DOHH2 (cell line): ENCODE data around the gene PCDHGB5.
"Not testable (repeated sequence)": the region's sequence is repeated elsewhere in the genome, so short reads cannot be mapped to it uniquely, and the experiment has no call there.

Source experiments
- H3F3A ChIP-seq: fragments of 200-600 bp; sonication (generic), shearing (Covaris generic); 2 replicates; pipeline ENCODE4 v1.6.0; 2016; ENCODE audit warnings: antibody characterized with exemption, mild to moderate bottlenecking; ENCODE audit not compliant: control insufficient read depth, insufficient read depth
- H3K27ac ChIP-seq: fragments of 200-600 bp; sonication (generic); 2 replicates; pipeline ENCODE4 v1.5.1; 2014; ENCODE audit warnings: low read depth, mild to moderate bottlenecking, low read length, moderate library complexity
- H3K27me3 ChIP-seq: fragments of 200-600 bp; sonication (generic); 2 replicates; pipeline ENCODE4 v1.6.1; 2014; ENCODE audit warnings: mild to moderate bottlenecking, low read length, mixed read lengths; ENCODE audit not compliant: control insufficient read depth
- H3K36me3 ChIP-seq: fragments of 200-600 bp; sonication (generic); 2 replicates; pipeline ENCODE4 v1.6.1; 2014; ENCODE audit warnings: mild to moderate bottlenecking, low read length, moderate library complexity, mixed read lengths; ENCODE audit not compliant: control insufficient read depth
- H3K4me1 ChIP-seq: fragments of 200-600 bp; sonication (generic); 2 replicates; pipeline ENCODE4 v1.6.1; 2014; ENCODE audit warnings: mild to moderate bottlenecking, low read length, mixed read lengths; ENCODE audit not compliant: control insufficient read depth
- H3K4me2 ChIP-seq: fragments of 200-600 bp; sonication (generic); 2 replicates; pipeline ENCODE4 v1.6.0; 2014; ENCODE audit warnings: mild to moderate bottlenecking, low read length, moderate library complexity
- H3K4me3 ChIP-seq: fragments of 200-600 bp; sonication (generic); 2 replicates; pipeline ENCODE4 v1.5.1; 2014; ENCODE audit warnings: mild to moderate bottlenecking, low read length, mixed read lengths
- H3K79me2 ChIP-seq: fragments of 200-600 bp; sonication (generic); 2 replicates; pipeline ENCODE4 v1.6.1; 2014; ENCODE audit warnings: mild to moderate bottlenecking, low read length, mixed read lengths; ENCODE audit not compliant: control insufficient read depth
- H3K9me2 ChIP-seq: fragments of 200-600 bp; sonication (generic); replicated peaks from 2 replicates; pipeline ENCODE4 v1.6.1; 2014; ENCODE audit warnings: mild to moderate bottlenecking, low read length, mixed read lengths; ENCODE audit not compliant: control insufficient read depth
- H3K9me3 ChIP-seq: fragments of 200-600 bp; sonication (generic); 2 replicates; pipeline ENCODE4 v1.6.1; 2014; ENCODE audit warnings: antibody characterized with exemption, low read length, mixed read lengths; ENCODE audit not compliant: control insufficient read depth, insufficient read depth
- H4K20me1 ChIP-seq: fragments of 200-600 bp; sonication (generic); 2 replicates; pipeline ENCODE4 v1.6.0; 2014; ENCODE audit warnings: low read depth, mild to moderate bottlenecking, antibody characterized with exemption, low read length, moderate library complexity; ENCODE audit not compliant: control insufficient read depth, insufficient read depth
- EZH2phosphoT487 ChIP-seq: fragments of 200-600 bp; sonication (generic); IDR thresholded peaks from 2 replicates; pipeline ENCODE4 v1.6.1; 2017; ENCODE audit warnings: borderline replicate concordance, mild to moderate bottlenecking, antibody characterized with exemption, low read length, moderate library complexity, mixed read lengths
- TF ChIP-seq, protein P1 (sequence below): fragments of 200-600 bp; sonication (generic); IDR thresholded peaks from one replicate; pipeline ENCODE4 v1.5.1; 2014; ENCODE audit warnings: antibody characterized with exemption, mild to moderate bottlenecking, low read depth, low read length; ENCODE audit not compliant: poor library complexity, severe bottlenecking

PCDHGB5 gene

DNA sequence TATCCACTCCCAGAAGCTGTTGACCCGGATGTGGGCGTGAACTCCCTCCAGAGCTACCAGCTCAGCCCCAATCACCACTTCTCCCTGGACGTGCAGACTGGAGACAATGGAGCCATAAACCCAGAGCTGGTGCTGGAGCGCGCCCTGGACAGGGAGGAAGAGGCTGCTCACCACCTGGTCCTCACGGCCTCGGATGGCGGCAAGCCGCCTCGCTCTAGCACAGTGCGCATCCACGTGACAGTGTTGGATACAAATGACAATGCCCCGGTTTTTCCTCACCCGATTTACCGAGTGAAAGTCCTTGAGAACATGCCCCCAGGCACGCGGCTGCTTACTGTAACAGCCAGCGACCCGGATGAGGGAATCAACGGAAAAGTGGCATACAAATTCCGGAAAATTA lies 4.5 kb upstream of the PCDHGB5 start:
- peaks cover 36% of the 10 kb centered on the region for H3K9me3 ChIP-seq
- no peak overlapping the region for H3K4me2 ChIP-seq
- TF ChIP-seq EZH2phosphoT487, result no peak
- TF ChIP-seq, protein P1, sequence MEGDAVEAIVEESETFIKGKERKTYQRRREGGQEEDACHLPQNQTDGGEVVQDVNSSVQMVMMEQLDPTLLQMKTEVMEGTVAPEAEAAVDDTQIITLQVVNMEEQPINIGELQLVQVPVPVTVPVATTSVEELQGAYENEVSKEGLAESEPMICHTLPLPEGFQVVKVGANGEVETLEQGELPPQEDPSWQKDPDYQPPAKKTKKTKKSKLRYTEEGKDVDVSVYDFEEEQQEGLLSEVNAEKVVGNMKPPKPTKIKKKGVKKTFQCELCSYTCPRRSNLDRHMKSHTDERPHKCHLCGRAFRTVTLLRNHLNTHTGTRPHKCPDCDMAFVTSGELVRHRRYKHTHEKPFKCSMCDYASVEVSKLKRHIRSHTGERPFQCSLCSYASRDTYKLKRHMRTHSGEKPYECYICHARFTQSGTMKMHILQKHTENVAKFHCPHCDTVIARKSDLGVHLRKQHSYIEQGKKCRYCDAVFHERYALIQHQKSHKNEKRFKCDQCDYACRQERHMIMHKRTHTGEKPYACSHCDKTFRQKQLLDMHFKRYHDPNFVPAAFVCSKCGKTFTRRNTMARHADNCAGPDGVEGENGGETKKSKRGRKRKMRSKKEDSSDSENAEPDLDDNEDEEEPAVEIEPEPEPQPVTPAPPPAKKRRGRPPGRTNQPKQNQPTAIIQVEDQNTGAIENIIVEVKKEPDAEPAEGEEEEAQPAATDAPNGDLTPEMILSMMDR, result no peak
- H3F3A ChIP-seq, result peaks cover 2% of the 10 kb centered on the region; the same call in 1 of the 2 replicates
- peaks cover 41% of the 10 kb centered on the region for H3K36me3 ChIP-seq
- H4K20me1 ChIP-seq, result no peaks in the 10 kb centered on the region
- no peaks in the 10 kb centered on the region for H3K27me3 ChIP-seq
- peaks cover 7% of the 10 kb centered on the region for H3K79me2 ChIP-seq
- no peak overlapping the region for H3K4me3 ChIP-seq
- no peak overlapping the region for H3K27ac ChIP-seq
- no peaks in the 10 kb centered on the region for H3K4me1 ChIP-seq
- H3K9me2 ChIP-seq, result no peaks in the 10 kb centered on the region

DNA sequence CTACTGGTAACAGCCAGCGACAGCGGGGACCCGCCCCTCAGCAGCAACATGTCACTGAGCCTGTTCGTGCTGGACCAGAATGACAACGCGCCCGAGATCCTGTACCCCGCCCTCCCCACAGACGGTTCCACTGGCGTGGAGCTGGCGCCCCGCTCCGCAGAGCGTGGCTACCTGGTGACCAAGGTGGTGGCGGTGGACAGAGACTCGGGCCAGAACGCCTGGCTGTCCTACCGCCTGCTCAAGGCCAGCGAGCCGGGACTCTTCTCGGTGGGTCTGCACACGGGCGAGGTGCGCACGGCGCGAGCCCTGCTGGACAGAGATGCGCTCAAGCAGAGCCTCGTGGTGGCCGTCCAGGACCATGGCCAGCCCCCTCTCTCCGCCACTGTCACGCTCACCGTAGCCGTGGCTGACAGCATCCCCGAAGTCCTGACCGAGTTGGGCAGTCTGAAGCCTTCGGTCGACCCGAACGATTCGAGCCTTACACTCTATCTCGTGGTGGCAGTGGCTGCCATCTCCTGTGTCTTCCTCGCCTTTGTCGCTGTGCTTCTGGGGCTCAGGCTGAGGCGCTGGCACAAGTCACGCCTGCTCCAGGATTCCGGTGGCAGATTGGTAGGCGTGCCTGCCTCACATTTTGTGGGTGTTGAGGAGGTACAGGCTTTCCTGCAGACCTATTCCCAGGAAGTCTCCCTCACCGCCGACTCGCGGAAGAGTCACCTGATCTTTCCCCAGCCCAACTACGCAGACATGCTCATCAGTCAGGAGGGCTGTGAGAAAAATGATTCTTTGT lies 3.2 kb upstream of the PCDHGB5 start:
- H3K4me1 ChIP-seq, H3K79me2 ChIP-seq, H3F3A ChIP-seq, H3K27ac ChIP-seq, H3K9me2 ChIP-seq, H4K20me1 ChIP-seq, H3K4me3 ChIP-seq, H3K4me2 ChIP-seq, H3K27me3 ChIP-seq: not testable (repeated sequence)
- peaks cover 34% of the 10 kb centered on the region for H3K9me3 ChIP-seq
- H3K36me3 ChIP-seq, result peaks cover 41% of the 10 kb centered on the region

DNA sequence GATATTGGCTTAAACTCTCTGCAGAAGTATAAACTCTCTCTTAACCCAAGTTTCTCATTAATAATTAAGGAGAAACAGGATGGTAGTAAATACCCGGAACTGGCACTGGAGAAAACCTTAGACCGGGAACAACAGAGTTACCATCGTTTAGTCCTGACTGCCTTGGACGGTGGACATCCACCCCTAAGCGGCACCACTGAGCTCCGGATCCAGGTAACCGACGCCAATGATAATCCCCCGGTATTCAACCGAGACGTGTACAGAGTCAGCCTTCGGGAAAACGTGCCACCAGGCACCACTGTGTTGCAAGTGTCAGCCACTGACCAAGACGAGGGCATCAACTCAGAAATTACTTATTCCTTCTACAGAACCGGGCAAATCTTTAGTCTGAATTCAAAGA lies 861 bp downstream of the PCDHGB5 start:
- H3K27ac ChIP-seq, result no peak overlapping the region
- H3K9me3 ChIP-seq, result peaks cover 44% of the 10 kb centered on the region
- TF ChIP-seq, protein P1, result no peak
- no peak for TF ChIP-seq EZH2phosphoT487
- H3K4me1 ChIP-seq, result no peaks in the 10 kb centered on the region
- no peaks in the 10 kb centered on the region for H4K20me1 ChIP-seq
- peak overlapping the region; percentile 24; the same call in 1 of the 2 replicates for H3K4me3 ChIP-seq
- no peaks in the 10 kb centered on the region for H3K9me2 ChIP-seq
- H3K79me2 ChIP-seq, result peaks cover 16% of the 10 kb centered on the region
- H3K4me2 ChIP-seq, result no peak overlapping the region
- no peaks in the 10 kb centered on the region; the same call in 1 of the 2 replicates for H3F3A ChIP-seq
- H3K27me3 ChIP-seq, result no peaks in the 10 kb centered on the region
- peaks cover 36% of the 10 kb centered on the region for H3K36me3 ChIP-seq

DNA sequence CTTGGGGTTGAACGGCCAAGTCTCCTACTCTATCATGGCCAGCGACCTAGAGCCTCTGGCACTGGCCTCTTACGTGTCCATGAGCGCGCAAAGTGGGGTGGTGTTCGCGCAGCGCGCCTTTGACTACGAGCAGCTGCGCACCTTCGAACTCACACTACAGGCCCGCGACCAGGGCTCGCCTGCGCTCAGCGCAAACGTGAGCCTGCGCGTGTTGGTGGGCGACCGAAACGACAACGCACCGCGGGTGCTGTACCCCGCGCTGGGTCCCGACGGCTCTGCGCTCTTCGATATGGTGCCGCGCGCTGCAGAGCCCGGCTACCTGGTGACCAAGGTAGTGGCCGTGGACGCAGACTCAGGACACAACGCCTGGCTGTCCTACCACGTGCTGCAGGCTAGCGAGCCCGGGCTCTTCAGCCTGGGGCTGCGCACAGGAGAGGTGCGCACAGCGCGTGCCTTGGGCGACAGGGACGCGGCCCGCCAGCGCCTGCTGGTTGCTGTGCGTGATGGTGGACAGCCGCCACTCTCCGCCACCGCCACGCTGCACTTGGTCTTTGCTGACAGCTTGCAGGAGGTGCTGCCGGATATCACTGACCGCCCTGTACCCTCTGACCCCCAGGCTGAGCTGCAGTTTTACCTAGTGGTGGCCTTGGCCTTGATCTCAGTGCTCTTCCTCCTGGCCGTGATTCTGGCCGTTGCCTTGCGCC lies 2.0 kb downstream of the PCDHGB5 start:
- Histone ChIP-seq H3K27me3 (no peaks in the 10 kb centered on the region), H3K9me2 (no peaks in the 10 kb centered on the region), H3K4me1 (no peaks in the 10 kb centered on the region), H4K20me1 (no peaks in the 10 kb centered on the region), H3K4me2 (no peak overlapping the region), H3K36me3 (peaks cover 33% of the 10 kb centered on the region), H3K9me3 (peaks cover 37% of the 10 kb centered on the region), H3K4me3 (0 out of 2 replicates have a peak overlapping the region, but pooled peaks have one; percentile 17), H3F3A (no peaks in the 10 kb centered on the region; the same call in 1 of the 2 replicates), H3K79me2 (peaks cover 16% of the 10 kb centered on the region), H3K27ac (no peak overlapping the region)
- TF ChIP-seq, protein P1, result no peak
- no peak for TF ChIP-seq EZH2phosphoT487
